Gastroesophageal sphincter (tissue), 3 donors: Measurements from ENCODE around the gene POU4F2.

Source experiments
- CTCF ChIP-seq, 4 experiments: fragments of 200-600 bp in 2 of 4; fragments of 450-650 bp in 2 of 4; sonication (generic) in 1 of 4; IDR thresholded peaks; one replicate each; pipeline ENCODE4 v1.5.1; 2017 to 2019; ENCODE audit warnings: antibody characterized with exemption in 4 of 4, mild to moderate bottlenecking in 2 of 4, moderate library complexity in 2 of 4
- POLR2A ChIP-seq, 2 donors: fragments of 450-650 bp; IDR thresholded peaks; one replicate each; pipeline ENCODE4 v1.6.1; 2017; ENCODE audit warnings: antibody characterized with exemption in 2 of 2, mild to moderate bottlenecking in 2 of 2, moderate library complexity in 1 of 2

DNA sequence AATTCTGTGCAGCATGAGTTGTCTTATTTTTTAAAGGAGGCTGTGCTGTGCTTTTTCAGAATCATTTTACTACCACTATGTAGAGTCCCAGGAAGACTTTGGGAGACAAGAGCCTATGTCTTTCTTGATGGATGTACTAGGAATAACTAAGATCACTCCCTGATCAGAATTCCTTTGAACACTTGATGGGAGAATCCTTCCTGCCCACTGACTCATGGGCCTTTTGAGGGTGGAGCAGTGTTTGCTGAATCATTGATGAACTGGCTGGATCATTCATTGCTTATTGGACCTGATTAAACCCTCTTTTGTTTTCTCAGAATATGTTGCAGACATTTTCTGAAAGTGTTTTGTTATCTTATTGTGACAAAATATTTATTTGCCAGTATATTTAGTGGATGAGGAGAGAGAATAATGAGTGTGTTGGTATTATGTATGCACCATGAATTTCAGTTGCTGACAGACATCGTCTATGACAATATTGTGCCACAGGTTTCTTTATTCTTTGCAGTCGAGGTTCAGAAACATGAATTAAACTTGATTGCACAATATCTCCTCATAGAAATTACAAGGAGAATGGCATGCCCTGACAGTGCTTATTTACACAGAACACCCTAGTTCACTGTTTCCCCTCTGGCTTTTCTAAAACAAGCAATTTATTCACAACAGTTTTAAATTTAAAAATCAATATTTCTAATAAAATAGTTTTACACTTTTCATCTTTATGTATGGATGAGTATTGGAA is 36.3 kb downstream of the POU4F2 start:
- no peak for TF ChIP-seq CTCF (IDR thresholded peaks at IDR 0.05)
- no peak for TF ChIP-seq POLR2A (IDR thresholded peaks at IDR 0.05)
